PC-9 (cell line): ENCODE measurements around the gene ATP13A2. TPM values are rescaled to one million over a fixed set of nuclear protein-coding genes. Genes with fewer than 3 reads are reported as not detected.

ENCODE experiments used
- BruUV-seq: library from RNA; stranded (reverse); fragments of 400-500 nt; replicated peaks from 2 replicates; lab custom pipeline; 2021; lab: Mats Ljungman, UMichigan
- CTCF ChIA-PET: fragments of 300-600 bp; sonication (Branson Sonifier 250); formaldehyde crosslinking; loops from one replicate; lab custom pipeline; 2022; ENCODE audit warnings: antibody characterized with exemption; lab: Charles Lee
- POLR2A ChIA-PET: fragments of 300-600 bp; sonication (Branson Sonifier 250); formaldehyde crosslinking; loops from one replicate; lab custom pipeline; 2022; ENCODE audit warnings: antibody characterized with exemption; ENCODE audit not compliant: unreplicated experiment; lab: Charles Lee
- DNase-seq, 2 experiments: peaks; one replicate each; pipeline versions ENCODE4 v3.0.0 to v3.0.0-alpha.2; 2015 to 2022; ENCODE audit warnings: mixed read lengths in 1 of 2
- H2AFZ ChIP-seq: fragments of 200-600 bp; sonication (generic); 2 replicates; pipeline ENCODE4 v1.8.1; 2017; ENCODE audit warnings: antibody characterized with exemption
- H3F3A ChIP-seq: fragments of 200-600 bp; sonication (generic); 2 replicates; pipeline ENCODE4 v1.8.1; 2017; ENCODE audit warnings: antibody characterized with exemption, mild to moderate bottlenecking, low read depth; ENCODE audit not compliant: insufficient read depth
- H3K27ac ChIP-seq: fragments of 200-600 bp; sonication (generic); 2 replicates; pipeline ENCODE4 v1.6.1; 2016; ENCODE audit warnings: mixed run types
- H3K27me3 ChIP-seq: fragments of 200-600 bp; sonication (generic); 2 replicates; pipeline ENCODE4 v1.6.1; 2016; ENCODE audit warnings: low read depth, mixed run types; ENCODE audit not compliant: insufficient read depth
- H3K36me3 ChIP-seq: fragments of 200-600 bp; sonication (generic); 2 replicates; pipeline ENCODE4 v1.6.1; 2016; ENCODE audit warnings: low read depth, mixed run types
- H3K4me1 ChIP-seq: fragments of 200-600 bp; sonication (generic); replicated peaks from 2 replicates; pipeline ENCODE4 v1.6.1; 2016; ENCODE audit warnings: mixed run types; ENCODE audit not compliant: insufficient read depth
- H3K4me2 ChIP-seq: fragments of 200-600 bp; sonication (generic); 2 replicates; pipeline ENCODE4 v1.6.1; 2017; ENCODE audit warnings: mixed run types
- H3K4me3 ChIP-seq: fragments of 200-600 bp; sonication (generic); 2 replicates; pipeline ENCODE4 v1.6.1; 2016; ENCODE audit warnings: mixed run types
- H3K79me2 ChIP-seq: fragments of 200-600 bp; sonication (generic); 2 replicates; pipeline ENCODE4 v1.6.1; 2017; ENCODE audit warnings: low read depth, mixed run types
- H3K9me2 ChIP-seq: fragments of 200-600 bp; sonication (generic); 2 replicates; pipeline ENCODE4 v1.8.1; 2017; ENCODE audit warnings: mild to moderate bottlenecking; ENCODE audit not compliant: insufficient read depth
- H3K9me3 ChIP-seq: fragments of 200-600 bp; sonication (generic); 2 replicates; pipeline ENCODE4 v1.8.1; 2016; ENCODE audit warnings: low read depth; ENCODE audit not compliant: insufficient read depth
- H4K20me1 ChIP-seq: fragments of 200-600 bp; sonication (generic); 2 replicates; pipeline ENCODE4 v1.8.1; 2017; ENCODE audit not compliant: insufficient read depth
- EZH2 ChIP-seq: fragments of 200-600 bp; sonication (generic); IDR thresholded peaks from 2 replicates; pipeline ENCODE4 v1.8.0; 2017; ENCODE audit warnings: antibody characterized with exemption, low read depth
- intact Hi-C: fragments of 100-400 bp; cut with micrococcal nuclease; formaldehyde crosslinking; loops from one replicate; pipeline ENCODE4 v1.10.0; 2022; ENCODE audit not compliant: unreplicated experiment
- total RNA-seq: library from RNA; stranded (reverse); gene quantifications from 2 replicates; pipeline ENCODE4 v1.2.3, GENCODE V29; 2021
- TF ChIP-seq, protein P1 (sequence below): fragments of 200-600 bp; sonication (generic); conservative IDR thresholded peaks from 2 replicates; pipeline ENCODE4 v1.6.1; 2017; ENCODE audit warnings: mixed run types, antibody characterized with exemption, mild to moderate bottlenecking, moderate library complexity

ATP13A2 gene
- total RNA-seq, 1 experiment from 2014 or later, result 39.9 TPM

DNA sequence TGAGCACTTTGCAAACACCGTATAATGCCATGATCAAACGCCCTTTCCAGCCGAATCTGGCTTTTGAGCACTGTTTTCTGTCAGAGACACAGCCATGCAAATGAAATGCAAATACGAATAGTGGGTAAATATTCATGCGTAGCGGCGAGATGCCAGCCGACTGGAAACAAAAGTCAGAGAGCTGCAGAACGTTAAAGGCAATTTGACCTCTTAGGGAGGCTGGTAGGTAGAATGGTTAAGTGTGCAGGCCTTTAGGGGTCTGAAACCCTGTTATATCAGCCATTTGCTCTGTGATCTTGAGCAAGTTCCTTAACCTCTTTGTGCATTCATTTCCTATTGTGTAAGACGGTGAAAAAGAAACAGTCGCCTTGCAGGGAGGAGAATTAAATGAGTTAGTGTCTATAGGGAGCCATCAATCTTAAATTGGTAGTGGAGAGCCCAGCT is 48.6 kb upstream of the ATP13A2 start:
- H3K27me3 ChIP-seq, result no peaks in the 10 kb centered on the region

GRCh38 chr1:17059391-17060305 is 47.9 kb upstream of the ATP13A2 start:
- Histone ChIP-seq H3K4me2 (no peak overlapping the region), H3K79me2 (no peaks in the 10 kb centered on the region), H3K9me3 (no peaks in the 10 kb centered on the region), H3K9me2 (no peaks in the 10 kb centered on the region), H3K4me3 (no peak overlapping the region), H3F3A (no peaks in the 10 kb centered on the region), H4K20me1 (no peaks in the 10 kb centered on the region), H3K27me3 (no peaks in the 10 kb centered on the region), H3K27ac (no peak overlapping the region), H3K36me3 (no peaks in the 10 kb centered on the region), H3K4me1 (no peaks in the 10 kb centered on the region), H2AFZ (no peak overlapping the region)
- no TSS peak for BruUV-seq
- TF ChIP-seq EZH2, result no peak
- TF ChIP-seq, protein P1, sequence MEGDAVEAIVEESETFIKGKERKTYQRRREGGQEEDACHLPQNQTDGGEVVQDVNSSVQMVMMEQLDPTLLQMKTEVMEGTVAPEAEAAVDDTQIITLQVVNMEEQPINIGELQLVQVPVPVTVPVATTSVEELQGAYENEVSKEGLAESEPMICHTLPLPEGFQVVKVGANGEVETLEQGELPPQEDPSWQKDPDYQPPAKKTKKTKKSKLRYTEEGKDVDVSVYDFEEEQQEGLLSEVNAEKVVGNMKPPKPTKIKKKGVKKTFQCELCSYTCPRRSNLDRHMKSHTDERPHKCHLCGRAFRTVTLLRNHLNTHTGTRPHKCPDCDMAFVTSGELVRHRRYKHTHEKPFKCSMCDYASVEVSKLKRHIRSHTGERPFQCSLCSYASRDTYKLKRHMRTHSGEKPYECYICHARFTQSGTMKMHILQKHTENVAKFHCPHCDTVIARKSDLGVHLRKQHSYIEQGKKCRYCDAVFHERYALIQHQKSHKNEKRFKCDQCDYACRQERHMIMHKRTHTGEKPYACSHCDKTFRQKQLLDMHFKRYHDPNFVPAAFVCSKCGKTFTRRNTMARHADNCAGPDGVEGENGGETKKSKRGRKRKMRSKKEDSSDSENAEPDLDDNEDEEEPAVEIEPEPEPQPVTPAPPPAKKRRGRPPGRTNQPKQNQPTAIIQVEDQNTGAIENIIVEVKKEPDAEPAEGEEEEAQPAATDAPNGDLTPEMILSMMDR, result peak; percentile 75
- DNase-seq, result peak; percentile 66 to 75
- intact Hi-C loops, result loop anchor here (1.0 to 10.0 kb wide), 7 partner anchors 65 to 545 kb away; no protein-coding TSS in a partner anchor
- ChIA-PET POLR2A (no interaction called here), CTCF (no interaction called here)

More for the DNA sequence above, 48.6 kb upstream of the ATP13A2 start:
- H2AFZ ChIP-seq, result no peak overlapping the region
- no TSS peak for BruUV-seq
- intact Hi-C loops, result no loop called here
- H4K20me1 ChIP-seq, result no peaks in the 10 kb centered on the region
- TF ChIP-seq, protein P1, result no peak
- no peak for TF ChIP-seq EZH2
- H3K79me2 ChIP-seq, result no peaks in the 10 kb centered on the region
- no peaks in the 10 kb centered on the region for H3K36me3 ChIP-seq
- H3K27ac ChIP-seq, result no peak overlapping the region
- no peaks in the 10 kb centered on the region for H3K4me1 ChIP-seq
- H3K9me3 ChIP-seq, result no peaks in the 10 kb centered on the region
- H3K4me3 ChIP-seq, result no peak overlapping the region
- no peak for DNase-seq
- H3K9me2 ChIP-seq, result no peaks in the 10 kb centered on the region
- ChIA-PET CTCF (interaction anchor here (0.5 to 1.1 kb wide), 3 partner anchors 346 to 1004 kb away, joined by 3 to 5 read pairs (median 4); no protein-coding TSS in a partner anchor), POLR2A (interaction anchor here (0.6 kb wide), 1 partner anchor 10 kb away, joined by 3 read pairs; no protein-coding TSS in a partner anchor)
- H3F3A ChIP-seq, result no peaks in the 10 kb centered on the region
- H3K4me2 ChIP-seq, result no peak overlapping the region

DNA sequence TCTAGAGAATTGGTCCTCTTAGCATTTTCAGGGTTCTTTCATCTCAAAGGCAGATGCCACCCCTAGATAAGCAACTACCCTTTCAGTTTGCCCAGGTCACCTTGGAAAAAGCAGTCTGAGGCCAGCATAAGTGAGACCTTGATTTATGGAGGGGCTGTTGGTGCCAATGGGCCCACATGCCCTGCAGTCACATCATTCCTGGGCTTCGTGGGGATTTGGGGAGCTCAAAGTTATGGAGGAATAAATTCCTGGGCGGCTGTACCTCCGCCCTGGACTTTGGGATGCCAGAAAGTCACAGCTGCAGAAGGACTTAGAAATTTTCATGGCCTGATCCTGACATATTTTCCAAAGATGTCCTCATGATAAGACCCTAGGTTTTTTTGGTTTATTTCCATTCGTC is 44.8 kb upstream of the ATP13A2 start:
- H3K36me3 ChIP-seq, result no peaks in the 10 kb centered on the region
- TF ChIP-seq, protein P1, result no peak
- TF ChIP-seq EZH2, result no peak
- intact Hi-C loops, result loop anchor here (10.0 kb wide), 2 partner anchors 218 to 548 kb away; no protein-coding TSS in a partner anchor
- CTCF ChIA-PET, result interaction anchor here (0.6 kb wide), 1 partner anchor 138 kb away, joined by 3 read pairs; no protein-coding TSS in a partner anchor
- POLR2A ChIA-PET, result no interaction called here
- peaks cover 7% of the 10 kb centered on the region; the same call in 1 of the 2 replicates for H3K4me1 ChIP-seq
- no TSS peak for BruUV-seq
- no peaks in the 10 kb centered on the region for H3K9me3 ChIP-seq
- no peak overlapping the region for H3K4me2 ChIP-seq
- no peak overlapping the region for H2AFZ ChIP-seq
- H3K27ac ChIP-seq, result no peak overlapping the region
- no peak overlapping the region for H3K4me3 ChIP-seq
- no peaks in the 10 kb centered on the region for H3K27me3 ChIP-seq
- no peaks in the 10 kb centered on the region for H4K20me1 ChIP-seq
- H3K9me2 ChIP-seq, result no peaks in the 10 kb centered on the region
- H3K79me2 ChIP-seq, result peaks cover 22% of the 10 kb centered on the region
- no peak for DNase-seq
- no peaks in the 10 kb centered on the region for H3F3A ChIP-seq
